HK-2 (cell line): ENCODE results near the gene C20orf141.
"Not testable (repeated sequence)": the region's sequence is repeated elsewhere in the genome, so short reads cannot be mapped to it uniquely, and the experiment has no call there.

Experiments used
- DNase-seq: peaks from one replicate; pipeline ENCODE4 v3.0.0-alpha.2; 2018; ENCODE audit not compliant: unreplicated experiment

C20orf141 gene

DNA sequence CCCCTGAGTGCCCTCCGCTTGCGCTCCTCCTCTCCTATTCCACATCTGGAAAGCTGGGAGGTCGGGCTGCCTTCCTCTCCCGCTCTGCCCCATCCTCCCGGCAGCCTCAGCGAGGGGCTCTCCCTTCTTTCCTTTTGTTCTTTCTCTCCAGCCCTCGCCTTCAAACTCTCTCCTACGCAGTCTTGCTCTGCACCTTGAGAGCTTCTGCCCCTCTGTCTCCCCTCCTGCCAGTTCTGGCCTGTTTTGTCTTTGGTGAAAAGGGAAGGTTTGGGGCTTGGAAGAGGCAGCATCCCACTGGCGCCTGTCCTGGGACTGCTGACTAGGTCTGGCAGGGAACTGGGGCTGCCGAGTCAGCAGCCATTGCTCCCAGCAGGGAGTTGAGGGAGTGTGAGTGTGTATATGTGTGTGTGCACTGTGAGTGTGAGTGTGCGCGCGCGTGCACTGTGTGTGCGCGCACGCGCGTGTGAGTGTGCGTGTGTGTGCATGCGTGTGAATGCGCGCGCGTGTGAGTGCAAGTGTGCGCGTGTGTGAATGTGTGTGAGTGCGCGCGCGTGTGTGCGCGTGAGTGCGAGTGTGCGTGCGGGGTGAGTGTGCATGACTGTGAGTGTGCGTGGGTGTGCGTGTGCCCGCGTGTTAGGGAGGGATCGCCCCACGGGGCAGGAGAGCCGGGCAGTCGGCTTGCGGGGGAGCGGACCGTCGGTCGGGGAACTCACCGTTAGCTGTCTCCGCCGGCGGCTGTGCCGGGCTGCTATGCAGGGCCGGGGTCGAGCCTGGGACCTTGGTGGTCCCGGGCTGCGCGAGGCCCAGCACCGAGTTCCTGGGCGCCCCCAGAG lies 14.9 kb upstream of the C20orf141 start:
- no peak for DNase-seq

GRCh38 chr20:2800521-2801285 lies 14.1 kb upstream of the C20orf141 start, which contains the start of gene CPXM1:
TSS of gene CPXM1 (minus strand) at chr20:2800627. CDS start at chr20:2800572, 55 bp downstream.
- no peak for DNase-seq

DNA sequence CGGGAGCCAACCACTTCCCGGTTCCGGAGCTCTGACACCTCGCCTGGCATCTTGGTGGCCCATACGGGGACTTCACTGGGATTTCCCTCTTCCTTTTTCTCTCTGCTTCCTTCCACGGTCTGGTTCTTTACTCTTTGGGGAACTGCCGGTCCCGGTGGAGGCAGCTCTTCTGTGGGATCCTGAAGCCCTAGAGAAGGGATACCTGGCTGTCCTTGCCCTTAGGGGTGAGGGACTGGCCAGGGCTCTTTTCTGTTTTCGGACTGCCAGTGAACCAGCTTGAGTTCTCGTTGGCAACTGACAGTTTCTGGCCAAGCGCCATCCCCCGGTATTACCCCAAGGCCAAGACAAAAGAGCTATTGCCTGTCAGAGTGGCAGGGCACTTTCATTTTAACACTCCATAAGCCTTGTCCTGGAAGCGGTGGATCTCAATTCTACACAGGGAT lies 13.5 kb upstream of the C20orf141 start:
- no peak for DNase-seq

GRCh38 chr20:2804041-2804828 lies 10.6 kb upstream of the C20orf141 start:
- no peak for DNase-seq

GRCh38 chr20:2804852-2805688 lies 9.7 kb upstream of the C20orf141 start:
- DNase-seq = no peak

GRCh38 chr20:2805689-2806350 lies 9.0 kb upstream of the C20orf141 start:
- DNase-seq = no peak

- DNase-seq = no peak
Observed at GRCh38 chr20:2806351-2806701, 8.5 kb upstream of the C20orf141 start.

GRCh38 chr20:2807019-2807418 lies 7.8 kb upstream of the C20orf141 start:
- DNase-seq = no peak

DNA sequence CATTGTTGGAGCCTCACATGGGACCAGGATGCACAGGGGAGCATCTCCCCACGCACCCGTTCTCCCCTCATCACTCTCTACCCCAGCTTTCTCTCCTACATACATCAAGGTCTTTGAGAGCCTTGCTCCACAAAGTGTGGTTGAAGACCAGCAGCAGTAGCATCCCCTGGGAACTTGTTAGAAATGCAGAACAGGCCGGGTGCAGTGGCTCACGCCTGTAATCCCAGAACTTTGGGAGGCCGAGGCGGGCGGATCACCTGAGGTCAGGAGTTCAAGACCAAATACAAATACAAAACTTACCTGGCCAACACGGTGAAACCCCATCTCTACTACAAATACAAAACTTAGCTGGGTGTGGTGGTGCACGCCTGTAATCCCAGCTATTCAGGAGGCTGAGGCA lies 6.9 kb upstream of the C20orf141 start:
- DNase-seq = not testable (repeated sequence)

- no peak for DNase-seq
Observed at GRCh38 chr20:2809690-2810089, 5.1 kb upstream of the C20orf141 start.

DNA sequence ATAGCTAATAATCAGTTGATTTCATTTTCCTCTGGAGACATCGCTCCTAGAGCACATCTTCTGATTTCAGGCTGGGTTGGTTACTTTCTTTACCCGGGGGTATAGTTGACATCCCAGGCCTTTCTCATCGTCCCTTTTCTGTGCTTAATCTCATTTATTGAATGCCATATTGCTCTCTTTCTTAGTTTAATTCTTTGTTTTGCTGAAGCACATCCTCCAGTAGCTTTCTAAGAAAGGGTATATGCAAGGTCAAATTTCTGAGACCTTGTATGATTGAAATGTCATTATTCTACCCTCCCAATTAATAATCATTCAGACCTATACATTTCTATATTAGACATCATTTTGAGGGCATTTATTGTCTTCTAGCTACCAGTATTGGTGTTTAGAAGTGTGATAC lies 2.6 kb upstream of the C20orf141 start:
- no peak for DNase-seq

- no peak for DNase-seq
Observed at GRCh38 chr20:2814076-2814475, 711 bp upstream of the C20orf141 start.

DNA sequence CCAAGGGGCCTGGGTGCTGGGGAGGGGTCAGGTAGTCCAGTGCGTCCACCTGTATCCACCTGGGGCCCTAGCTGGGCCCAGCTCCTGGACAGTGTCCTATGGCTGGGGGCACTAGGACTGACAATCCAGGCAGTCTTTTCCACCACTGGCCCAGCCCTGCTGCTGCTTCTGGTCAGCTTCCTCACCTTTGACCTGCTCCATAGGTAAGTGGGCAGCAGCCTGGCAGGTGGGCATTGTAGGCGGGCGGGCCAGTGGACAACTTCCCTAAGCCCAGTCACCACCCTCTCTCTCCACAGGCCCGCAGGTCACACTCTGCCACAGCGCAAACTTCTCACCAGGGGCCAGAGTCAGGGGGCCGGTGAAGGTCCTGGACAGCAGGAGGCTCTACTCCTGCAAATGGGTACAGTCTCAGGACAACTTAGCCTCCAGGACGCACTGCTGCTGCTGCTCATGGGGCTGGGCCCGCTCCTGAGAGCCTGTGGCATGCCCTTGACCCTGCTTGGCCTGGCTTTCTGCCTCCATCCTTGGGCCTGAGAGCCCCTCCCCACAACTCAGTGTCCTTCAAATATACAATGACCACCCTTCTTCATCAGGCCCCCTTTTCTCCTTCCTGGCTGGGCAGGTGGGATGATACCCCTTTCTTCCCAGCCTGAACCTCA lies 584 bp downstream of the C20orf141 start:
- no peak for DNase-seq

- DNase-seq = no peak
Observed at GRCh38 chr20:2816030-2816582, 1.3 kb downstream of the C20orf141 start, which contains the start of gene TMEM239. TSS of gene TMEM239 (plus strand) at chr20:2816364. CDS start at chr20:2816555, 191 bp downstream.

- no peak for DNase-seq
Observed at GRCh38 chr20:2816583-2817340, 2.0 kb downstream of the C20orf141 start.

DNA sequence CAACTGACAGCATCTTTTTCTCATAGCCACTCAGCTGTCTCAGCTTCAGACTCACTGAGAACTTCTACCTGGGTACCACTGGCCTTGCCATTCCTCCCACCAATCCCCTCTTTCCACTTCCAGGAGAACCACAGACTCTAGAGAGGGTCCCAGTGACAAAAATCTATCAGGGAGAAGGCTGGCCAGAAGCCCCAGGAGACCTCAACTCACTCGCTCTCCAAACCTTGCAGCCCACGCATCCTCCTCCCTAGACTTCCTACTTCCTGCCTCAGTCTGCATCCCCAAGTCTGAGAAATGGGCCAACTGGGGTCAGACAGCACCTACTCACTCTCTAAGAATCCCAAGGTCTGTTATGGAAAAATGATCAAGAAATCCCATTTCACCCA lies 2.5 kb downstream of the C20orf141 start:
- no peak for DNase-seq

DNA sequence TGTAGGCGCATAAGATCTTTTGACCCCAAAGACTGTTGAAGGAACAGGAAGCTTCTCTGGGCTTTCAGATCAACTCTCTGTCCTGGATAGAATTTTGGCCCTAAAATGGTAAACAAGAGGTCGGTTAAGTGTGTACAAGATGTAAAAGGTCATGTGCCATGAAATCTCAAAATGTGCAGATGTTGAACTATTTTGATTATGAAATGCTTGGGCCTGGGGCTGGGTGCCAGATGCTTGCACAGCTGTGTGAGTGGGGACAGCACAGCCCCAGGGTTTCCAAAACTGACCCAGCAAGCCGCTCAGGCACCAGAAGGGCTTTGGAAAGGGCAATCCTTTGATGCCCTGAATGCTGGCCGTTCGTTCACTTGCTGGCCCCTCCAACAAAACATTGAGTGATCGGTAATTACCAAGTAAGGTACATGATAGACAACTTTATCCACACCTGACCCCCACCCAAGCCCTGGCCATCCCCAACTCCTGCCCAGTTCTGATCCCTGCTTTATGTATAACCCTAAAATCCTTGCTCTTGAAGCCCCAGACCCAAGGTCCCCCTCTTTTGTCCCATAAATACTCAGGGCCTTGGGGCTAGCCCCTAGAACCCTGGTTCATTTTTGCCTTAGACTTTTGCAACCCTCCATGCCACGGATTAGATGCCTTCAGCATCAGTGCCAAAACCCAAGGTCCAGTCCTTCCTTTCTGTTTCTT lies 3.3 kb downstream of the C20orf141 start:
- DNase-seq = no peak
